Erythroblast (primary cell): ENCODE data around the gene SGCD.

ENCODE experiments used
- GATA1 ChIP-seq: IDR thresholded peaks from 2 replicates; pipeline ENCODE4 v1.6.1; 2011; ENCODE audit warnings: low read depth, mild to moderate bottlenecking, control low read depth, low read length, moderate library complexity
- POLR2A ChIP-seq: IDR thresholded peaks from 2 replicates; pipeline ENCODE4 v1.6.1; 2011; ENCODE audit warnings: mild to moderate bottlenecking, low read length

- TF ChIP-seq POLR2A (no peak), GATA1 (no peak)
These were observed 233.0 kb downstream of the SGCD start for GRCh38 chr5:156560002-156560401.
